Measurements from ENCODE around the gene TSKS.

The TSKS gene

GRCh38 chr19:49763230-49763629 is at the start of gene TSKS:
TSKS (minus strand) TSS chr19:49763306; CDS start chr19:49763247, 59 bp downstream.
- DNase-seq = no peak

GRCh38 chr19:49812452-49812996 is 49.4 kb upstream of the TSKS start:
- no peak for DNase-seq

- no peak for DNase-seq
These were observed 48.2 kb upstream of the TSKS start for GRCh38 chr19:49811328-49811727.

- DNase-seq = no peak
These were observed 46.9 kb upstream of the TSKS start for GRCh38 chr19:49809941-49810389.

GRCh38 chr19:49809160-49809940 is 46.2 kb upstream of the TSKS start:
- DNase-seq = peak; percentile 33

- DNase-seq = peak; percentile 40
These were observed 45.6 kb upstream of the TSKS start for GRCh38 chr19:49808711-49809159.

- DNase-seq = no peak
These were observed 45.0 kb upstream of the TSKS start for GRCh38 chr19:49807904-49808675.

- no peak for DNase-seq
These were observed 44.2 kb upstream of the TSKS start for GRCh38 chr19:49807058-49807903.

GRCh38 chr19:49806620-49806959 is 43.5 kb upstream of the TSKS start:
- no peak for DNase-seq

- DNase-seq = no peak
These were observed 42.9 kb upstream of the TSKS start for GRCh38 chr19:49805822-49806619.

- DNase-seq = no peak
These were observed 40.4 kb upstream of the TSKS start for GRCh38 chr19:49803529-49803856.

- DNase-seq = no peak
These were observed 39.9 kb upstream of the TSKS start for GRCh38 chr19:49802836-49803528.

GRCh38 chr19:49801966-49802661 is 39.0 kb upstream of the TSKS start:
- DNase-seq = no peak

- no peak for DNase-seq
These were observed 38.3 kb upstream of the TSKS start for GRCh38 chr19:49801401-49801888.

- no peak for DNase-seq
These were observed 37.7 kb upstream of the TSKS start for GRCh38 chr19:49800771-49801170.

- DNase-seq = no peak
These were observed 36.8 kb upstream of the TSKS start for GRCh38 chr19:49799798-49800376.

- DNase-seq = no peak
These were observed 36.2 kb upstream of the TSKS start for GRCh38 chr19:49799271-49799797.

- DNase-seq = no peak
These were observed 35.5 kb upstream of the TSKS start for GRCh38 chr19:49798574-49798973.

GRCh38 chr19:49795615-49796014 is 32.5 kb upstream of the TSKS start:
- no peak for DNase-seq

- no peak for DNase-seq
These were observed 30.4 kb upstream of the TSKS start for GRCh38 chr19:49793561-49793840.
